DMS 273 treated with DMSO at 0.1 percent for 48 hours (cell line): Measurements from ENCODE around the gene GAB2.

ENCODE experiments used
- DNase-seq: peaks from one replicate; lab custom pipeline; 2025; lab: John Stamatoyannopoulos, UW

The GAB2 gene

DNA sequence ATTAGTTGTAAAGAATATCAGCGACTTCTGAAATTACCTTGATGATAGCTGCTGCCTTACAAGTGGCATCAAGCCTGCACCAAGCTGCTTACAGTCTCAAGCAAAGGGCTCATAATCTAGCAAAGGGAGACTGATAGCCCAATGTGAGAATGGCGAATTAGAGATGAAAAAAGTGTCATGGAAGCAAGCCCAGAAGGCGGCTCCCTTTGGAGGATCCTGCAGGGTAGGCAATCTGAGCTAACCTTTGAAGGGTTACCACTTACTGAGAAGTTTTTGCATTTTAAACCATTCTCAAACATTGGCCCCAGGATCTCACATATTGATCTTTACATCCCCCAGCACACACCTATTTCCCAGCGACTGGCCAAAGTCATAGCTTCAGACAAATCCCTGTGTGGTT, 18.5 kb downstream of the GAB2 start:
- DNase-seq = no peak

DNA sequence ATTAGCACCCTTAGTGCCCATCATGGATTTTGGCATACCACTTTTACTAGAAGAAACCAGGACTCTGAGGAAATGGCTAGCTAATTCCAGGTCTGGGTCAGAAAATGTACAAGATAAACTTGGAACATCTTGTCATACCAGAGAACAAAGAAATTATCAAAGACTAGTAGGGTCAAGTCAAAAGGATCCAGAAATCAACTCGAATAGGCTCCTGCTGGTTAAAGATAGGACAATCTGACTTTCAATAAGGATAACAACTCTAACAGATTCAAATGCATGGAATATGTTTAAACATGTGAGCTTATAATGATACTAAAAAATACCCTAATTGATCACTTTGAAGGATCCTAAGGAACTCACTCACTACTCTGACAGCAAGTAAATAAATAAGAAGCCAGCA, 18.9 kb downstream of the GAB2 start:
- DNase-seq = no peak

DNA sequence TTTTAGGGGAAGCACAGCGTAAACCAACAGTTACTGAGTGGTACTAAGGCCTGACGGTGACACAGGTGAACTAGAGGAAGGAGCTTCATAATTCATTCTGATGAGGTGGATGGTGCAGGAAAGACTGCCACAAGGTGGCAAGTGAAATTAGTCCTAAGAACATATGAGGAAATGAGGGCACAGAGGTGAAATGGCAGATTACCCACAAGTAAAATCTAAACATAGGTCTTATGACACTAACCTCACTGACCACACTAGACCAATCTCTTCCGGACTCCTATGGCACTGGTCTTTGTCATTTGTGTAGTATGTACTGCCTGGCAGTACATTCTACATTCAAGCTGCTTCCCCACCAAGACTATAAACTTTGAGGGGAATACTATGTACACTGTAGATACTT, 20.2 kb downstream of the GAB2 start:
- no peak for DNase-seq

DNA sequence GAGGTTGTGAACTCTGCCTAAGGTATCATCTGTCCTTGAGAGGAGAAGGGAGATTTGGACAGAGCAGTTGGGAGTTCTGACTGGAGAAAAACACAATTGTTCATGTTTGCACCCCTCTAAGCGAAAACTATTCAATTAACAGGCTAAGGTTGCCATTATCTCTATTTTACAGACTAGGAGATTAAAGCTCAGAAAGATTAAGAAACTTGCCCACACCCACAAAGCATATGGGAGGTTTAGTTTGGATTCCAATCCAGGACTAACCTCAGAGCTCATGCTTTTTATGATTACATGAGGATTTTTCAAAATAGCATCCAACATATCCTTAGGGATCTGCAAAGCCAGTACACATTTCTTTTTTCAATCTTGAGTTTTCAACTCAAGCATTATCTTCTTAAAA, 22.0 kb downstream of the GAB2 start:
- DNase-seq = no peak

DNA sequence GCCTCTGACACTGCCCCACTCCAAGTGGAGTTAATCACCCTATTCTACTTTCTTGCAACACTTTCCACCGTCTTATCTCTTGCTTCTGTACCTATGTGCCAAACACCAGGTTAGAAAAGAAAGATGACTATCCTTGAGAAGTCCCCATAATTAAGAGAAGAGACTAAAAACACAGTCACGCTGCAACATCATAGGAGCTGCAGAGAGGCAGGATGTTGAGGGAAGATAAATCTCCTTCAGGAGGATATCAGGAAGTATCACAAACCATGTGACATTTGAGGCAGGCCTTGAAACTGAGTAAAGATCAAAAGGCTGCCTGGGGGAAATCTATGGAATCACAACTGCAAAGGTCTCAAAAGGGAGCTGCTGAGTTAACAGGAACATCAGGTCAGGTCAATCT, 24.8 kb downstream of the GAB2 start:
- DNase-seq = no peak

DNA sequence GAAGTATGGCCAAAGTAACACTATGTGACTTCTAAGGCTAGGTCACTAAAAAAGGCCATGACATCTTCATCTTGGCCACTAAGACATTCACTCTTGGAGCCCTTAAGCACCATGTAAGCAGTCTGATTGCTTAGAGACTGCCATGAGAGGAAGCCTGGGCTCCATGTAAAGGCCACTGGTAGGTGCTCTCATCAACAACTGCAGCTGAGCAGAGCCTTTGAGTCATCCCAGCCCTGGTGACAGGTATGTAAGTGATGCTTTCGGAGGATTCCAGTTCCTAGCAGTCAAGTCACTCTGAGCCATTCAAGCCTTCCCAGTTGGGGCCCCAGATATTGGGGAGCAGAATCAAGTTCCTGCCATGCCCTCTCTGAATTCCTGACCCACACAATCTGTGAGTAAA, 26.2 kb downstream of the GAB2 start:
- DNase-seq = no peak

DNA sequence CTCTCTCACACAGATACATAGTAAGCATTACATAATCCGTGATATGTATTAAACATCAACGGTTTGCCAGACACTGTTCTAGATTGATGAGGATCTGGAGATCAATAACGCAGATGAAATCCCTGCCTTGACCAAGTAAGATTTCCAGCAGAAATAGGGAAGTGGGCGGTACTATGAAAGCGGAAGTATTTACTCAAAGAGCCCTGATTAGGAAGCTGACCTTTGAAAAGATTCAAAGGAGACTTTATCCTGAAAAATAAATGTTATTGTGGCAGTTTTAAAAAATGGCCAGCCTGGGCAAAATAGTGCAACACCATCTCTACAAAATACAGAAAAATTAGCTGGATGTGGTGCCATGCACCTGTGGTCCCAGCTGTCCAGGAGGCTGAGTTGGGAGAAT, 26.8 kb downstream of the GAB2 start:
- DNase-seq = no peak

DNA sequence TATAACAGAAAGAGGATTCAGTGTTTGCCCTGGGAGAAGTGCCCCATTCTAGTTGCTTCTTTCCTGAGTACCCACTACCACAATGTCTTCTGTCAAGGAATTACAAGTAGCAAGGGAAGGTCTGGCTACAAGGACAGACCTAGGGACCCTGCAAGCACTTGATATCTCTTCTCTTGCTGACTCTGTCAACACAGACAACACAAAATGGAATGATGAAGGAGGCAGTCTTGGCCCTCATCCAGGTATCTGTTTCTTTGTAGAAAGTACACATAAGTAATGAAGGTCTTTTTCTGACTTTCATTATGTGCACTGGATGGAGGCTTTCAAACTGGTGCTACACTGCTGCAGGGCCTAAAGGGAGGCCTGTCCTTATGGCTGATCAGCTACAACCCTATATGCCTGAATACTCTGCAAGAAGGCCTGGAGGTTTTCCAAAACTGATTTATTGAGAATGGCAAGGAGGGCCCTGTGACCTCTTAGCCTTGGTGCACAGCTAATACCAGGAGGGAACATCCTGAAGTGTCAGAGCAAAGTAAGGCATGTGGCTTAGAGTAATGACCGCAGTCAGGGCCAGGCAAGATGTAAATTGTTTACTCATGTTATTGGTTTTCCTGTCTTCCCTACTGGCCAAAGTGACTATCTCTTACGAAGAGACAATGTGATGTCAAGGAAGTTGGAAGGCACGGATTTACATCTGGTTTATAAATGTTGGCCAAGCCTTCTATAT, 31.2 kb downstream of the GAB2 start:
- no peak for DNase-seq

DNA sequence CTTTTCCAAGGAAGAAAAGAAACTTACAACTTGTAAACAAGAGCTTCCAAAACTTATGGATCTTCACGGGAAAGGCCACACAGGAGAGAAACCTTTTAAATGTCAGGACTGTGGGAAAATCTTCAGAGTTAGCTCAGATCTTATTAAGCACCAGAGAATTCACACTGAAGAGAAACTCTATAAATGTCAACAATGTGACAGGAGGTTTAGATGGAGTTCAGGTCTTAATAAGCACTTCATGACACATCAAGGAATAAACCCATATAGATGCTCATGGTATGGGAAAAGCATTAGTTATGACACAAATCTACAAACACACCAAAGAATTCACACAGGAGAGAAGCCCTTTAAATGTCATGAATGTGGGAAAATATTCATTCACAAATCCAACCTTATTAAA, 32.4 kb downstream of the GAB2 start:
- no peak for DNase-seq

DNA sequence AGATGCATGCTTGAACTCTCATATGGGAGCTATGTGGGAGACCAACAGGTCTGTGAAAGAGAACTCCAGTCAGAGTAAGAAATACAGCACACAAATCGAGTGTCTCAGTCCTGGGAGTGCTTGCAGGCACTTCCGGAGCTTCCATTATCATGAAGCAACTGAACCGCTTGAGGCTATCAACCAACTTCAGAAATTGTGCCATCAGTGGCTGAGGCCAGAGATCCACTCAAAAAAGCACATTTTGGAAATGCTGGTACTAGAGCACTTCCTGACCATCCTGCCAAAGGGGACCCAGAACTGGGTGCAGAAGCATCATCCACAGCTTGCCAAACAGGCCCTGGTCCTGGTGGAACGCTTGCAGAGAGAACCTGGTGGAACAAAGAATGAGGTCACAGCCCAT, 33.4 kb downstream of the GAB2 start:
- DNase-seq = no peak

DNA sequence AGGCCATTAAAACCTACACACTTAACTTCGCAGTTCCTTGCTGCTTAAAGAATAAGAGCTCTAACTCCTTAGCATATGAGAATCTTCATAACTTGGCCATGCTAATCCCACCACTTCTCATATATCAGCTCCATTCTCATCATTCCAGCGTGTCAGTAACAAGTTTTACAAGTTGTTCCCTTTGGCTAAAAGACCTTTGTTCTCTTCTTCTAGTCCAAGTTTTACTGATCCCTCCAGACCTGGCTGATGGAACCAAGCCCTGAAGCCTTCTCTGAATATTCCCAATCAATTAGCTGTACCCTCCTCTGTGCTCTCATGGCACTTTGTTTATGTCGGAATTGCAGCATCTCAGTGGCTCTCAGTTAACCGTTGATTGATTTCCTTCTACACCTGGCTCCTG, 35.8 kb downstream of the GAB2 start:
- no peak for DNase-seq

DNA sequence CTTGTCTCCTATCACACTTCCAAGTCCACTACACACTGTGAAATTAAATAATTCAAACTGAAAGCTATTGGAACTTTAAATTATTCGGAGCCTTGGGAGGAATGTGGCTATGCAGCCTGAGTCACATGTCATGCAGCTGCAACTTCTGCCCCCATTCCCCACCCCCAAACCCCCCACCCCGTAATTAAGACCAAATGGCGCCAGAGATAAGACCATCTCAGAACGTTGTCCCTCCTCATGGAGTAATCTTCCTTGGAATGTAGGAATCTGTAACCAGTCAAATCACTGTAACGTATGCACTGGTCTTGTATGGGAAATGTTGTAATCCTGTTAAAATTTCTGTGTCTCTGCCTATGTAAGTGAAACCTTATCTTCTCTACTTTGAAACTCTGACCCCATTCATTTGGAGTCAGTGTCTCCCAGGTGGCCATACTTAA, 37.0 kb downstream of the GAB2 start:
- DNase-seq = no peak

DNA sequence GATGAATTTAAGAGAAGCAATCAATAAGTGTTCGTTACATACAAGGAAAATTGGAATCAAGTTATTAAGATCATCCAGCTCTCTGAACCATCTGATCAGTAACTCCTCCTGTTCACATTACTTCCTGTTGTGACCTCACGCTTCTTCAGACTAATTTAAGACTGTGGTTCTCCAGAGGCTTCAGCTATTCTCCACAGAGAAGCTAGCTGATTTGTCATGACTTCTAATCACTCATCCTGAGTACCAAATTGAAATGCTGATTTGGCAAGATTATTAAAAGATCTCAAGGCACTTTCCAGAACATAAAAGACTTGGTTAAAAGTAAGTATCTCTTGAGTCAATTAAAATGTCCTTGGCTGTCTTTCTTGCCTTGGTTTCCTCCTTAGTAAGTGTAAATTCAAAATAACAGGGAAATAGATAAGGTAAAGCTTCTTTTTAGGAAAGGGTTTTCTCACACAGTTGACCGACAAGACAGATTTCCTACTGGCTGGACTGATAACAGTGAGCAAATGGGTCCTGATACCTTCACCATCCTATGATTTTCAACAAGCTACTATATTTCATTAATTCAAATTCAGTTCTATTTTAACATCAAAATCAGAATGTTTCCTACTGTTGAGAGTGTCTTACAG, 38.5 kb downstream of the GAB2 start:
- DNase-seq = no peak

DNA sequence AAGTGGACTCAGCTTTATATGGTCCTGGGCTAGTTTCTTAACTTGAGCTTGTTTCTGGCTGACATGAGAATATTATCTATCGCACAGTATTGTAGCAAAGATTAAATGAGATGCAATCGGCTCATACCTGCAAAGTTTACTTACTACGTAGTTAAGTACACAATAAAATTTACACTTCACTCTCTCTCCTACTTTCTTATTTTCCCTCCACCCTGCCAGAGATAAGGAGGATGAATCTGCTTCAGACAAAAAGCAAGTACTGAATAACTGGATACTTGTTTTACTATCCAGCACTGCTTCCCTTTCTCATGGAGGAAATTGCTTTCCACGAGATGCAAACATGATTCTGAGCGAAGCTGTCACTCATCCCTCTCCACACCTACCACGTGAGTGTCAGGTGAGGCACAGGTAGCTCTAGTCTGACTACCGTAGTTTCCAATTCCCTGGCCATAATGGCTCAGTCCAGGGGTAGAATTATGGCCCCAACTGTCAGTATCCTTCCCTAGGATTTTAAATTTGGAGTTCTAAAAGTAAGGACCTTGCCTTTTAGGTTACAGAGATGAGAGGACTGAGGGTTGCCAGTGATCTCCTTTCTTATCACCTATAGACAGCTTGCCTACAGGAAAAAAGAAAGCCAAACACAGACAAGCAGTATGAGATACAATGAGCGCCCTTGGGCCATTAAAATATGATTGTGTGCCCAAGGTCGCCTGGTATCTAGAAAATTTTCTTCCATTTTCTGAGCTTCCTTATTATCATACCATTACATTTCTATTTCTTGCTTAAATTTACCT, 39.8 kb downstream of the GAB2 start:
- DNase-seq = no peak

DNA sequence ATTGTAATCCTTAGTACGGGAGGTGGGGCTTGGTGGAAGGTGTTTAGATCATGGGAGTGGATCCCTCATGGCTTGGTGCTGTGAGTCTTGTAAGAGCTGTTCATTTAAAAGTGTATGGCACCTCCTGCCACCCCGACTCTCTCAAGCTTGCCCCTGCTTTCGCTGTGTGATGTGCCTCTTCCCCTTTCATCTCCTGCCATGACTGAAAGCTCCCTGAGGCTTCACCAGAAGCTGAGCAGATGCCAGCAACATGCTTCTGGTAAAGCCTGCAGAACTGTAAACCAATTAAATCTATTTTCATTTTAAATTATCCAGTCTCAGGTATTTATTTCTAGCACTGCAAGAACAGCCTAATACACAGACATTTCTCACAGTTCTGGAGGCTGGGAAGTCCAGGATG, 40.8 kb downstream of the GAB2 start:
- DNase-seq = no peak

DNA sequence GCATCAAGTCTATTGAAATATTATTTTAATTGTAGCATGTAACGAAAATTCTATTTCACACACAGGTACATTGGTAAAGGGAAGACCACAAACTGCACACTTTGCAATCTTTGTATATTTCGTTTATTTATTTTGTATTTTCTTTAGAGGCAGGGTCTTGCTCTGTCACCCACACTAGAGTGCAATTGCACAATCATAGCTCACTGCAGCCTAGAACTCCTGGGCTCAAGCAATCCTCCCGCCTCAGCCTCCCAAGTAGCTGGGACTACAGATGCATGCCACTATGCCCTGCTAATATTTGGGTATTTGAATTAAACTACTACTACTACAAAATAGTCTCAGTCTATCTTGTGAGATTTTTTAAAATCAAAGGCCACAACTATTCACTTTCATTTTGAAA, 42.7 kb downstream of the GAB2 start:
- no peak for DNase-seq

DNA sequence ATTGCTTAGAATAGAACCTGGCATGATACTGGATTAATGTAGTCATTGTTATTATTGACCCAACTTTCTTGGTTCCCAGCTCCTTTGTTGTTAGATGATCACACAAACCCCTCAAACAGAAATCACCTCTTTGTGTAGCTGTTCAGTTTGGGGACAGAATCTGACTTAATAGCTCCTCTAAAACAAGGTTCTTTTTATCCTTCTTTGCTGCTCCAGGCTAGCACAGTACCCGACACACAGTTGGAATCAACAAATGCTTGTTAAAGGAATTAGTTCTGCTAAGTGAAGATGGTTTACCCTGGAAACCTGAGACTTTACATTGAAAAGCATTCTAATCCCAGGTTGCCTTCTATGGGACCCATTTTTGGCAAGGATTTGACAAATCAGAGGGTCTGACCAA, 43.9 kb downstream of the GAB2 start:
- no peak for DNase-seq

DNA sequence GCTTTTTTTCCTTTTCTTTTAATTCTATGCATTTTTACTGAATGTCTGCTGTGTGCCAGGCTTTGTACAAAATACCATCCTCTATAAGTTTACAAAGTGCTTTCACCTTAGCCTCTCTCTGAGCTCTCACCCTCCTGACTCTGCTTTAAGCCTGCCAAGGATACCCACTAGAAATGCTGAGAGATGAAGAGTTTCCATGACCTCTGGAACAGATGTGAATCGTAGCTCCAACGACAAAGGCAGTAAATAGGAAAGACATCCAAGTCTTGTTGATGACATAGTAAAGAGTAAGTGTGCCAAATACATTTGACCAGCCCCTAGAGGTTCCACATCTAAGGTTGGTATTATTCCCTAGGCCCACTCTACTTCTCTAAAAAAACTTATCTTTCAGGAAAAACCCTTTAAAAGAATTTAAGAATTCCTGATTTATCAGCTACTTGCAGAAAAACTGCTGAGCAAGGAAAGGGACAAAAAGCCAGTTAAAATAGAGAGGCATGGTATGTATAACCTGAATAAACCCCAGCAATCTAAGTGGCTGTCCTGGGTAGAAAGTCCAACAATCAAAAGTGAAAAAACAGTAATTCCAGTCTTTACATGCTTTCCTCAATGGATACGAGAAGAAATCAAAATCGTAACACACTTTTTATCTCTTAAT, 45.4 kb downstream of the GAB2 start:
- DNase-seq = no peak

DNA sequence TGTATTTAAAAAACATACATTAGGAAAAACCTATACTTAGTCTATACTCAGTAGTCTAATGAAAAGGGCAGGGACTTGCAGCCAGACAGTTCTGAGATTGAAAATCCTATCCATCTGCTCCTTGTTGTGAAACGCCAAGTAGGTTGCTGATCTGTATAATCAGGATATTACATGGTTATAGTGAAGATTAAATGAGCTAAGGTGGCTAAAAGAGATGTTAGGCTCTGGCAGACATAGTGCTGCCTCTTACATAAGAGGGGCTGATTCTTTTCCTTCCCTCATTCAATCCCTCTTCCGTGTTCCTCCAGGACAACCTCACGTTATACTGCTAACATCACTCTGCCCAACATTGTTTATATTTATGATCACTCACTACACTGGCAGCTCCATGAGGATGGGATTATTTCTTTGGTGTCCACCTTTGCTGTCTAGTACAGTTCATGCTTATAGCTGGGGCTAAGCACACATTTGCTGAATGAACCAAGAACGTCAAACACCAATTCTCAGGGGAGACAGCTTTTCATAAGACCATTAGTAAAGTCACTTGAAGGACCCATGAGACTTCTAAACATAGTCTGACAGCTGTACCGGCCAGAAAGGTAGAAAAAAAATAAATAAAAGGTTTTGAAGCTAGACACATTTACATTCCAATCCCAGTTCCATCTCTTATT, 46.3 kb downstream of the GAB2 start:
- no peak for DNase-seq

DNA sequence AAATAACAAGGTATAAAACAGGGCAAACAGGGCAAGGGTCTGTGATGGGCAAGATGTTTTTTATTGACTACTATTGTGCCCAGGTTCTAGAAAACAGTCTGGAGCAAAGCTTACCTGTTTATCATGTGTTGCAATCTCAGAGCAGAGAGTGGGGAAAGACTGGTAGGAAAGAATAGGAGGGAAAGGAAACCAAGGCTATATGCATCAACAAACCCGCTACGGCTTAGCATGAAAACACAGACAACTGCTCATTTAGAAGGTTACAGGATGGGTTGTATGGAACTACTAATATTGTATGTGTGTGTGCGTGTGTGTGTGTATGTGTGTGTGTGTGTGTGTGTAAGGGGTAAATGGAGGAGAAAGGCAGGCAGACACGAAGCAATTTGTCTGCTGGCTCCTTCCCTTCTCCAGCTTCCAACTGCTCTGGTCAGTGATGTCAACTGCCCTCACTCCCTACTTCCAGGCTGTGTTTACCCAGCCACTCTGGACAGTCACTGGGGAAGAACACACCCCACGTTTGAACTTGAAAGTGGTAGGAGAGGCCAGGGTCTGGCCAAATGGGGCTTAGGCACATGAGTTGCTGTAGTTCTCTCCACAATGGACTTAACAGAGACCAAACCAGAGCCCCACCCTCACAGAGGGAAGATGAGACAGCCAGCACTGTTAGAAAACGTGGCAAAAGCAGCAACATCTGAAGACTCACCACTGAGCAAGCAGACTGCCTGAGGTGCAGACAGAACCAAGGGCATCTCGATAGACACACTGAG, 47.0 kb downstream of the GAB2 start:
- DNase-seq = no peak

DNA sequence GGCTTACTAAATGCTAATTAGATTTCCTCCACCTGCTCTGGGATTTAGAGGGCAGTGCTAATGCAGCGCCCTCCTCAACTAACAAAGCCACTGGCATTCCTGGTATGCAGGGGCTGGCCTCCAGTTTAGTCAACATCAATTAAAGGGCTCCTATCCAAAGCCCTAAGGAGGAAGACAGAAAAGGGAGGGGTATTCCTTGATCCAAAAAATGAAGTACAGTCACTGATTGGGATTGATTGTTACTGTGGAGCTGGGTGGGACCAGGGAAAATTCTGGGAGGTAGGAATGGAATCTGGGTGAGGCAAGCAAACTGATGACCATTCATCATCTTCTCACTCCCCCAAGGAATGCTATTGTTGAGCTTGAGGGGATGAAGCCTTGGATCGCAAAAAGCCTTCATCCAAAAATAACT, 52.2 kb downstream of the GAB2 start:
- DNase-seq = no peak
